ENCODE results near the gene TRIOBP. TPM values are rescaled to one million over a fixed set of nuclear protein-coding genes. Genes with fewer than 3 reads are reported as not detected.
A peak's percentile ranks its signal among the peaks of the same experiment; 100 is the strongest.

TRIOBP gene
- total and polyA plus RNA-seq, 2 of the 13 experiments (the other 11 are each of a cell fraction or from before 2014, with no cell fraction given): 6.1 to 15.4 TPM

GRCh38 chr22:37802310-37803194 lies 105.7 kb downstream of the TRIOBP start (continued):
- TF ChIP-seq KIAA2018 (CRISPR knock-in tag; IDR thresholded peaks at IDR 0.05; ENCODE audit: borderline replicate concordance) (no peak; the same call in 1 of the 2 replicates), HNF4A (CRISPR knock-in tag; IDR thresholded peaks at IDR 0.05) (no peak), IKZF4 (CRISPR knock-in tag; IDR thresholded peaks at IDR 0.05; ENCODE audit: borderline replicate concordance, low read depth, not compliant biosample characterization) (peak; percentile 8), SOX6 (IDR thresholded peaks at IDR 0.05) (no peak), SOX6 (CRISPR knock-in tag; IDR thresholded peaks at IDR 0.05) (no peak; the same call in 1 of the 2 replicates), SRSF1 (optimal IDR thresholded peaks at IDR 0.05; ENCODE audit: low read depth, low read length) (peak; percentile 26), ATM (IDR thresholded peaks at IDR 0.05; ENCODE audit: borderline replicate concordance) (no peak), ZBTB20 (CRISPR knock-in tag; IDR thresholded peaks at IDR 0.05; ENCODE audit: borderline replicate concordance, low read depth) (no peak), TRIM24 (CRISPR knock-in tag; IDR thresholded peaks at IDR 0.05) (no peak), ATAD3A (CRISPR knock-in tag; IDR thresholded peaks at IDR 0.05) (no peak), ZMYM4 (CRISPR knock-in tag; IDR thresholded peaks at IDR 0.05) (peak; percentile 28), ZMYM3 (CRISPR knock-in tag; IDR thresholded peaks at IDR 0.05) (no peak; the same call in 1 of the 2 replicates), ZBTB2 (CRISPR knock-in tag; IDR thresholded peaks at IDR 0.05; ENCODE audit: low read depth) (peak; percentile 35; the same call in 1 of the 2 replicates)
- TF ChIP-seq, protein P1, sequence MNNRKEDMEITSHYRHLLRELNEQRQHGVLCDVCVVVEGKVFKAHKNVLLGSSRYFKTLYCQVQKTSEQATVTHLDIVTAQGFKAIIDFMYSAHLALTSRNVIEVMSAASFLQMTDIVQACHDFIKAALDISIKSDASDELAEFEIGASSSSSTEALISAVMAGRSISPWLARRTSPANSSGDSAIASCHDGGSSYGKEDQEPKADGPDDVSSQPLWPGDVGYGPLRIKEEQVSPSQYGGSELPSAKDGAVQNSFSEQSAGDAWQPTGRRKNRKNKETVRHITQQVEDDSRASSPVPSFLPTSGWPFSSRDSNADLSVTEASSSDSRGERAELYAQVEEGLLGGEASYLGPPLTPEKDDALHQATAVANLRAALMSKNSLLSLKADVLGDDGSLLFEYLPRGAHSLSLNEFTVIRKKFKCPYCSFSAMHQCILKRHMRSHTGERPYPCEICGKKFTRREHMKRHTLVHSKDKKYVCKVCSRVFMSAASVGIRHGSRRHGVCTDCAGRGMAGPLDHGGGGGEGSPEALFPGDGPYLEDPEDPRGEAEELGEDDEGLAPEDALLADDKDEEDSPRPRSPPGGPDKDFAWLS (CRISPR knock-in tag; IDR thresholded peaks at IDR 0.05; ENCODE audit: borderline replicate concordance): no peak
- TF ChIP-seq, protein P2, sequence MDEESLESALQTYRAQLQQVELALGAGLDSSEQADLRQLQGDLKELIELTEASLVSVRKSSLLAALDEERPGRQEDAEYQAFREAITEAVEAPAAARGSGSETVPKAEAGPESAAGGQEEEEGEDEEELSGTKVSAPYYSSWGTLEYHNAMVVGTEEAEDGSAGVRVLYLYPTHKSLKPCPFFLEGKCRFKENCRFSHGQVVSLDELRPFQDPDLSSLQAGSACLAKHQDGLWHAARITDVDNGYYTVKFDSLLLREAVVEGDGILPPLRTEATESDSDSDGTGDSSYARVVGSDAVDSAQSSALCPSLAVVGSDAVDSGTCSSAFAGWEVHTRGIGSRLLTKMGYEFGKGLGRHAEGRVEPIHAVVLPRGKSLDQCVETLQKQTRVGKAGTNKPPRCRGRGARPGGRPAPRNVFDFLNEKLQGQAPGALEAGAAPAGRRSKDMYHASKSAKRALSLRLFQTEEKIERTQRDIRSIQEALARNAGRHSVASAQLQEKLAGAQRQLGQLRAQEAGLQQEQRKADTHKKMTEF (CRISPR knock-in tag; IDR thresholded peaks at IDR 0.05): peak; percentile 66; the same call in 1 of the 2 replicates
